Natural killer cell (primary cell): ENCODE results near the gene RALGPS1. TPM values are rescaled to one million over a fixed set of nuclear protein-coding genes. Genes with fewer than 3 reads are reported as not detected.

Experiments used
- ATAC-seq, 3 donors: fragments of 150-1000 bp in 2 of 3; fragments of 200-7000 bp in 1 of 3; cut with Tn5 transposase; 1 replicate in 1 of 3; 2 replicates in 2 of 3; pipeline ENCODE4 v1.10.0; 2021; ENCODE audit warnings: mild to moderate bottlenecking in 2 of 3, moderate library complexity in 2 of 3
- DNase-seq, 2 donors: peaks; one replicate each; pipeline versions ENCODE4 v3.0.0 to v3.0.0-alpha.2; 2013 to 2021; ENCODE audit warnings: mixed read lengths in 1 of 2
- H3K27ac ChIP-seq: one replicate; pipeline ENCODE4 v1.5.1; 2013; ENCODE audit warnings: mild to moderate bottlenecking, low read length
- H3K27me3 ChIP-seq: one replicate; pipeline ENCODE4 v1.6.1; 2013; ENCODE audit warnings: low read length; ENCODE audit not compliant: control insufficient read depth, insufficient read depth
- H3K36me3 ChIP-seq: one replicate; pipeline ENCODE4 v1.6.1; 2013; ENCODE audit warnings: low read length; ENCODE audit not compliant: control insufficient read depth, insufficient read depth
- H3K4me1 ChIP-seq: one replicate; pipeline ENCODE4 v1.6.1; 2013; ENCODE audit warnings: low read length; ENCODE audit not compliant: control insufficient read depth, insufficient read depth
- H3K4me3 ChIP-seq: one replicate; pipeline ENCODE4 v1.5.1; 2013; ENCODE audit warnings: low read length
- H3K9me3 ChIP-seq: one replicate; pipeline ENCODE4 v1.6.1; 2013; ENCODE audit warnings: low read length; ENCODE audit not compliant: control insufficient read depth, insufficient read depth
- H3K27ac Mint-ChIP-seq, 2 donors: one replicate each; pipeline ENCODE4 v1.8.0; 2022; ENCODE audit warnings: mild to moderate bottlenecking in 2 of 2, mixed read lengths in 2 of 2, moderate library complexity in 1 of 2
- H3K27me3 Mint-ChIP-seq, 2 donors: one replicate each; pipeline ENCODE4 v1.8.0; 2022; ENCODE audit warnings: low read depth in 2 of 2, mixed read lengths in 2 of 2
- H3K36me3 Mint-ChIP-seq: one replicate; pipeline ENCODE4 v1.8.0; 2022; ENCODE audit warnings: mixed read lengths
- H3K4me1 Mint-ChIP-seq, 2 donors: one replicate each; pipeline ENCODE4 v1.8.0; 2022; ENCODE audit warnings: mixed read lengths in 2 of 2
- H3K4me3 Mint-ChIP-seq: one replicate; pipeline ENCODE4 v1.8.0; 2022; ENCODE audit warnings: mild to moderate bottlenecking, moderate library complexity, mixed read lengths
- H3K9me3 Mint-ChIP-seq, 2 donors: one replicate each; pipeline ENCODE4 v1.8.0; 2022; ENCODE audit warnings: mixed read lengths in 2 of 2
- WGBS: methylation state at CpG from one replicate; pipeline ENCODE4 v1.1.7; 2013; ENCODE audit warnings: missing lambda C conversion rate; ENCODE audit not compliant: insufficient coverage; 5-methylcytosine and 5-hydroxymethylcytosine counted together
- intact Hi-C: fragments of 100-400 bp; cut with micrococcal nuclease; formaldehyde crosslinking; loops from one replicate; pipeline ENCODE4 v1.14.2; 2022
- total RNA-seq, 4 donors: library from RNA; stranded (reverse); fragments of 120-200 nt in 1 of 4; gene quantifications; one replicate each; pipeline versions ENCODE4 v1.2.3 to v1.2.4, GENCODE V29; 2013 to 2022
- TF ChIP-seq, protein P1 (sequence below): fragments of 200-600 bp; IDR thresholded peaks from one replicate; pipeline ENCODE4 v1.8.0; 2022; ENCODE audit warnings: antibody characterized with exemption

Gene RALGPS1
- total RNA-seq, 3 donors from 2014 or later (not counting 1 experiment from before 2014, with no cell fraction given), result 11.9 to 21.2 (median 13.2) TPM

DNA sequence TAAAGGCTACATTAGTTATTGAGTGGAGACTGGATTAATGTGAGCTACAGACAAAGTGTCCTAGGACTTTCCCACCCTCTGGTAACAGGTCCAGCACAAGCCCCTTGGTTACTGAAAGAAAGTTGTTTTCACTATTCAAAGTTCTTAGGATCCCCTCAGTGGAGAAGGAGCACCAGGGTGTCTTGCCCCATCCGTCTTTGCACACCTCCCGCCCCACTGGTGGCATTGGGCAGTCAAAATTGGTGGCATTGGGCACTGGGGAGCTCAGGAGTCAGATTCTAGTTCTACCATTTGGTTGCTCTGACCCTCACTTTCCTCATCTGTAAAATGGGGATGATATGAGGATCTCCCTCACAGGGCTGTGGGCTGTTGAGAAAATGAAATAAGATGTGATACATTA, 210.2 kb downstream of the RALGPS1 start:
- peaks cover 8 to 16% of the 10 kb centered on the region in 2 donors for H3K4me1 Mint-ChIP-seq
- H3K9me3 Mint-ChIP-seq, result no peaks in the 10 kb centered on the region
- H3K27me3 ChIP-seq, result peaks cover 16% of the 10 kb centered on the region
- ATAC-seq (no peak), DNase-seq (no peak)
- WGBS, result 96% methylated on average over 2 of the region's 2 CpGs
- no peaks in the 10 kb centered on the region for H3K36me3 ChIP-seq
- TF ChIP-seq, protein P1, sequence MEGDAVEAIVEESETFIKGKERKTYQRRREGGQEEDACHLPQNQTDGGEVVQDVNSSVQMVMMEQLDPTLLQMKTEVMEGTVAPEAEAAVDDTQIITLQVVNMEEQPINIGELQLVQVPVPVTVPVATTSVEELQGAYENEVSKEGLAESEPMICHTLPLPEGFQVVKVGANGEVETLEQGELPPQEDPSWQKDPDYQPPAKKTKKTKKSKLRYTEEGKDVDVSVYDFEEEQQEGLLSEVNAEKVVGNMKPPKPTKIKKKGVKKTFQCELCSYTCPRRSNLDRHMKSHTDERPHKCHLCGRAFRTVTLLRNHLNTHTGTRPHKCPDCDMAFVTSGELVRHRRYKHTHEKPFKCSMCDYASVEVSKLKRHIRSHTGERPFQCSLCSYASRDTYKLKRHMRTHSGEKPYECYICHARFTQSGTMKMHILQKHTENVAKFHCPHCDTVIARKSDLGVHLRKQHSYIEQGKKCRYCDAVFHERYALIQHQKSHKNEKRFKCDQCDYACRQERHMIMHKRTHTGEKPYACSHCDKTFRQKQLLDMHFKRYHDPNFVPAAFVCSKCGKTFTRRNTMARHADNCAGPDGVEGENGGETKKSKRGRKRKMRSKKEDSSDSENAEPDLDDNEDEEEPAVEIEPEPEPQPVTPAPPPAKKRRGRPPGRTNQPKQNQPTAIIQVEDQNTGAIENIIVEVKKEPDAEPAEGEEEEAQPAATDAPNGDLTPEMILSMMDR, result no peak
- no peak overlapping the region for H3K27ac Mint-ChIP-seq
- no peaks in the 10 kb centered on the region for H3K36me3 Mint-ChIP-seq
- no peak overlapping the region for H3K27ac ChIP-seq
- H3K27me3 Mint-ChIP-seq, result peaks cover 44 to 53% of the 10 kb centered on the region in 2 donors
- H3K4me3 Mint-ChIP-seq, result no peak overlapping the region
- H3K4me1 ChIP-seq, result peaks cover 14% of the 10 kb centered on the region
- no peaks in the 10 kb centered on the region for H3K9me3 ChIP-seq
- H3K4me3 ChIP-seq, result no peak overlapping the region
- intact Hi-C loops, result no loop called here

DNA sequence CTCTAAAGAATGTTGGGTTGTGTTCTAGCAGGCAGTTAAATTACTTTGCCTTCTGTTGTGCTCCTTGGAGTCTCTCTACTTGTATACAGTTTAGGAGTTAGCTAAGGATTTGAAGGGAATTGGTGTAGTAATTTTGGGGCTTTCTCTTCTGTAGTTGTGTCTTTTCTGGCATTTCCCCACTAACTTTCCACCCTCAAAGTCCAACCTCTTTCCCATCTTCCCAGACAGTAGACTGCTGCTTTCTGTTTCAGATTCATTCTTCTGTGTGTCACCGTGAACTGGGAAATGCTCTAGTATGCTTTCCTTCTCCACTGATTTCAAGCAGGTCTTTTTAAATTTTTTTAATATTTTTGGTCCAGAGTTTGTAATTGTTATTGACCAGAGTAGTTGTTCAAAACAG, 212.4 kb downstream of the RALGPS1 start:
- Histone ChIP-seq H3K9me3 (no peaks in the 10 kb centered on the region), H3K4me1 (peaks cover 12% of the 10 kb centered on the region), H3K27ac (no peak overlapping the region), H3K27me3 (peaks cover 14% of the 10 kb centered on the region), H3K4me3 (no peak overlapping the region), H3K36me3 (no peaks in the 10 kb centered on the region)
- Mint-ChIP-seq H3K27ac (no peak overlapping the region), H3K9me3 (no peaks in the 10 kb centered on the region), H3K36me3 (no peaks in the 10 kb centered on the region), H3K4me3 (no peak overlapping the region), H3K27me3 (peaks cover 33 to 37% of the 10 kb centered on the region in 2 donors), H3K4me1 (peaks cover 8 to 13% of the 10 kb centered on the region in 2 donors)
- ATAC-seq (no peak), DNase-seq (no peak)
- TF ChIP-seq, protein P1, result no peak
- intact Hi-C loops, result no loop called here
- WGBS, result 100% methylated on average over 1 of the region's 1 CpG

DNA sequence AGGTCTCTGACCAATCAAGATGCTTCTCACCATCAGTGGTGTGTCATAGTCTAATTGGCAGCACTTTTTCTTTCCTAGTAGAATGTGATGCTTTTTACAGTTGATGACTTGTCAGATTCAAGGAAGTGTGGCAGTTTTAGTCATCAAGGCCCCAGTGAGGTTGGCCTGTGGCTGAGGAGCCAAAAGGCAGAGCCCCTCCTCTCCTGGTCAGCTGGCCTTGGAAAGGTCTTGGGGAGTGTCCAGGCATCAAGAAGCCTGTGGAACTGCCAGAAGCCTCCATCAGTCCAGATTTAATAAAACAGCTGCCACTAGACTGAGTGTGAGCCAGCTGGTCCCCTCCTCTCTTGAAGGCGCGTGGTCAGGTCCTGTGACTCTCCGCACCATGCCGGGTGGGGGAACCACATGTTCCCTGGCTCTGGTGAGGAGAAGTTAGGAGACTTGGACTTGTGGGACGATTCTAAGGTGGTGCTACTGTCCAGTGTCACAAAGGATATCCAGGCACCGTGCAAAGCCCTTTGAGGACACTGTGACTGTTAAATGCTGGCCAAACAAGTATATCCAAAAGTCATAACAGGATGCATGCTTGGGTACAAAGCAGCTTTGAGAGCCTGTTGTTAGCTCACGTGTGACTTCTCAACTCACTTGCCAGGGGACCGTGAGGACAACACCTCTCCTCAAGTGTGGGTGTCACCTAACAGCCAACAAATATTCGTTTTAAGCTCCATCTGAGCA, 213.9 kb downstream of the RALGPS1 start:
- TF ChIP-seq, protein P1, result no peak
- no peak overlapping the region for H3K27ac Mint-ChIP-seq
- 82% methylated on average over 9 of the region's 9 CpGs for WGBS

More for the DNA sequence above, 213.9 kb downstream of the RALGPS1 start:
- no peak overlapping the region for H3K4me3 ChIP-seq
- peaks cover 20 to 25% of the 10 kb centered on the region in 2 donors for H3K27me3 Mint-ChIP-seq
- H3K27ac ChIP-seq, result no peak overlapping the region
- H3K4me1 ChIP-seq, result no peaks in the 10 kb centered on the region
- H3K9me3 Mint-ChIP-seq, result no peaks in the 10 kb centered on the region
- H3K4me3 Mint-ChIP-seq, result no peak overlapping the region
- H3K36me3 ChIP-seq, result no peaks in the 10 kb centered on the region
- no peaks in the 10 kb centered on the region for H3K36me3 Mint-ChIP-seq
- DNase-seq, result no peak
- H3K27me3 ChIP-seq, result peaks cover under 1% of the 10 kb centered on the region
- ATAC-seq, result peak in 2 of 3 donors; percentile 24 to 58
- H3K9me3 ChIP-seq, result no peaks in the 10 kb centered on the region
- intact Hi-C loops, result no loop called here
- H3K4me1 Mint-ChIP-seq, result no peaks in the 10 kb centered on the region
